ENCODE data around the gene CXCR6.

CXCR6 gene

DNA sequence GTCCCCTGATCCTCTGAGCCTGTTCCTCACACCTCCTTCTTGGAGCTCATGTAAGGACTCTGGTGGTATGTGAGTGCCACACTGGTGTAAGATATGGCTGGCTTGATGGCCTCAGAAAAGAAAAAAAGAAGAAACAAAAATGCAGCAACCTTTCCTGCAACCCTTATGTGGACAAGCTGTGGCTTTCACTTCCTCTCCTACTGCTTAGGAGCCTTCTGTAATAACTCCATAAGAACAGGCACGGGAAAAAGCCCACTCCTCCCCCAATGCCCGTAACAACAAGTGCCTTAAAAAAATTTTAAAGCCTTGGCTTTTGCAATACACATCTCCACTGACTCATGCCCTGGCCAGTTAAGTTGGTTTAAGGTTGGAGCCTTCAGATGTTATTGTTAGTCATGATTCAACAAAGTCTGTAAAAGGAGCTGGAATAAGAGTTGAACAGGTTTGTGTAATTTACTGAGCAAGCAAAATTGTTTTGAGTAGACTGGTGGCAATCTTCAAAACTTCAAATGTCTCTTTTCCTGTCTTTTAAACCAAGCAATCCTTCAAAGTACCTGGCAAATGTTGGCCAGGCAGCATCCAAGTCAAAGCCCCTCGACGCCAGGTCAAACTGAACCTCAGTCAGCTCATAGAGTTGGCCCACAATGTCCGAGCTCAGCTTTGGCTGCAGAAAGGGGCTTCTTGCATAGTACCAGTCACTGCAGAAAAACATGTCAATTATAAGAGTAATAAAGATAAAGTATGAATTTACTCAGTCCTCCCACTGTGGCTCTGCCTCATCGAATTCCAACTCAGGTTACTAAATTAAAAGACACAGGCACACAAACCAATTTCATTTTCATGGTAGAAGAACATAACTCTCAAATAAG lies 29.5 kb downstream of the CXCR6 start:
- DNase-seq = no peak

DNA sequence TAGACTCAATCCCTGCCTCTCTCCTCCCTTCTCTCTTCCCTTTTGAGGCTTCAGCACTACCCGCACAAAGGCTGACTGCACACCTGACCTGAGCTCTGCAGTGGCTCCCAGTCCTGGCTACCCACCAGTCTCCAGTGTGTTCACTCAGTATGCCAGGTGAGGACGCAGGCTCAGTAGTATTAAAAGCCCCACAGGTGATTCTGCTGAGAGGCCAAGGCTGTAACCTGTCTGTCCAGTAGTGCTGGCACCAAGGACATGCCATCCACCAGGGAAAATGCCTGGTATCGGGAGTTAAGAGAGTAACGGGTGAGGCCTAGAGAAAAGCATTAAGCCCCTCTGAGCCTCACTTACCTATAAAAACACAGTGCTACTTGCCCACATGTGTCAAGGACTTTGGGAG lies 31.4 kb downstream of the CXCR6 start:
- DNase-seq = no peak

DNA sequence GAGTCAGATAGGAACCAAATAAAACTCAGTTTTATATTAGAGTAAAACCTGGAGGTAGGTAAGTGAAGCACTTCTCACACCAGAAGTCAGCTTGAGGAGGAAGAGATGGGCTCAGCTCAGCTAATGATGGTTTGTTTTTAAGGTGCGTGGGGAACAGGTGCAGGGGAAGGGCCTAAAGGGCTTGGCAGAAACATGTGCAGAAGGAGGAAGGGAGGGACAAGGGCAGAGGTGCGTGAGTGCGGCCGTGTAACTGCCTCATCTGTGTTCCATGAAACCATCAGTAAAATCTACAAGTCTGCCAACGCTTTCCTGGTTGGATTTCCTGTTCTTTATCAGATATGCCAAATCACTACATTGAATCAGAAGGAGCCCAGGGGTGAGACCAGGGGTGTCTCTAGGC lies 32.4 kb downstream of the CXCR6 start:
- no peak for DNase-seq

DNA sequence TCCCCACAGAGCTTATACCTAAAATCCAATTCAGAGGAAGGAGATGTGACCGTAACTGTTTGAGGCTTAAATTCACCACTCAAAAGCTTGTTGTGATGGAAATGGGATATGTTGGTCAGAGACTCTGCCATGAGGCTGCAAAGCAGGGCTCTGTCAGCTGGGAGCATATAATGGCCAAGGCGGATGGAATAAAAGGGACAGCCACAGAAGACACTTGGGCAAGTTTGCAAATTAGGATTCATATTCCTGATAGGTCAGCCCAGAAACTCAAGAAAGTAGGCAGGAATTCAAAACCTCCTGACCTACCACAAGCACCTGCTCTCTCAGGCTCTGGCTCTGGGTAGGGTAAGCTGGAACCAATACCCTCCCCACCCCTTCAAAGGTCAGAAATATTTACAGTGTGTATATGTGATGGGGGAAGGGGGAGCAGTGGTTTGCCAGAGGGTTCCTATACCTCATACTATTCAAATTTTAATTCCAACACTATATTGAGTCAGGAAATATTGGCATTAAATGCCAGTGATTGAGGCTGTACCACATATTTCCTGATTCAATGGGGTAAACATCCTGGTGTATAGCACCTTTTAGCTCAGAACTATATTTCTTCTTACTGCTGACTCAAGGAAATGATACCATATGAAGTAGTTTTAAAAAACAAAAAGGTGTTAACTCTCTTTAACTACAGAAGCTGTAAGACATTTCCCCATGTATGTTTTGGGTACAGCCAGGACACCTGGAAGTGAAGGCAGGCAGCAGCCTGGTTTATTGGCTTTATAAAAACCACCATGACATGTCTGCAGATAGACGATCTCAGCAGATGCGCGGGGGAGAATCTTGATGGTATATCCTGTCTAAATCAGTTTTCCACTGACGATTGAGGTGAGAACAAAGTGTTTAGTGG lies 33.2 kb downstream of the CXCR6 start:
- no peak for DNase-seq

- no peak for DNase-seq
Observed at GRCh38 chr3:45978006-45978761, 34.9 kb downstream of the CXCR6 start.

DNA sequence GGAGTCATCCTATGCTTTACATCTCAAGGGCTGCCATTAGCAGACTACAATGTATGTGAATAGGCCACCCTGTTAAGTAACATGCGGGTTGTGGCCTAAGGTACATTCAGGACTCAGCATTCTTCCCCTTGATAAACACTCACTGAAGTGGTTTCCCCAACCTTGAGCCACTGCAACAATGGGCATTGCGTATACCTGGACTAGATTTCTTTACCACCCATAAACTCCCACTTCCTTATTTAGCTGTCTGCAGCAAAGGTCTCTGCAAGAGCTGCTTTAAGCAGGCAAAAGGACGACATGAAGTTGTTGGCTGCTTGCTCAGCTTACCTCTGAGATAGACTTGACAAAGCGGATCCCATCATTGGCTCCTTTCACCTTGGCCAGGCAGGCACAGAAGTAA lies 36.1 kb downstream of the CXCR6 start:
- DNase-seq = no peak

DNA sequence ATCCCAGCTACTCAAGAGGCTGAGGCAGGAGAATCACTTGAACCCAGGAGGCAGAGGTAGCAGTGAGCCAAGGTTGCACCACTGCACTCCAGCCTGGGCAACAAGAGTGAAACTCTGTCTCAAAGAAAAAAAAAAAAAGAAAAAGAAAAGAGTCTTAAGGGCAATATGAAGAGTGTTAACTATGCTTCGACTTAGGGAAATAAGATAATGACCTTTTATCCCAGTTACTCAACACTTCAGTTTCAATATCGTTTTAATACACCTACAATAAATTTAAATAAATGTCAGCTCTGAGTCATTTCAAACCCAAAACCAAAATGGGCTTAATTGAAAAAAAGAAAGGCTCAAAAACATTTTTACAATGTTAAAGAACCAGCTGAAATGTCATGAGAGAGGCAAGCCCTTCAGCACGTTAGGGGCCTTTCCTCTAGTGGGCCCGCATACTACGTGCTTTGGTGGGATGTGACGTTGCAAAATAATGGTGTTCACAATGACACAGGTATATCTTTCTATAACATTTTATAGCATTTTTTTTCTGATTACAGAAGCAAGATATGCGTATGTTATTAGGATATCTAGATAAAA lies 37.1 kb downstream of the CXCR6 start:
- DNase-seq = no peak

DNA sequence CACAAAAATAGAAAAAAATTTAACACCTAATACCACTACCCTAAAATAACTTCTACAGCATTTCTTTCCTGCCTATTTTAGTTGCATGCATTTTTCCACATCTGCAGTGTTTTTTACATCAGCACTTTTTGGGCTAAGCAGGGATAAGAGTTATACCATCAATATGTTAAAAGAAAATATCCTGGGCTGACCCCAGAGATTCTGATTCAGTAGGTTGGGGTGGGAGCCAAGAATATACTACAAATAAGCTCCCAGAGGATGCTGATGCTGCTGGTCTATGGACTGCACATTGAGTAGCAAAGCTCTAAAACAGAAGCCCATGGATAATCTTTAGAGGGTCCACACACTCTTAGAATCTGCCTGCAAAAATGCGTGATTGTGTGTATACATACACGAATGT lies 37.6 kb downstream of the CXCR6 start:
- no peak for DNase-seq

DNA sequence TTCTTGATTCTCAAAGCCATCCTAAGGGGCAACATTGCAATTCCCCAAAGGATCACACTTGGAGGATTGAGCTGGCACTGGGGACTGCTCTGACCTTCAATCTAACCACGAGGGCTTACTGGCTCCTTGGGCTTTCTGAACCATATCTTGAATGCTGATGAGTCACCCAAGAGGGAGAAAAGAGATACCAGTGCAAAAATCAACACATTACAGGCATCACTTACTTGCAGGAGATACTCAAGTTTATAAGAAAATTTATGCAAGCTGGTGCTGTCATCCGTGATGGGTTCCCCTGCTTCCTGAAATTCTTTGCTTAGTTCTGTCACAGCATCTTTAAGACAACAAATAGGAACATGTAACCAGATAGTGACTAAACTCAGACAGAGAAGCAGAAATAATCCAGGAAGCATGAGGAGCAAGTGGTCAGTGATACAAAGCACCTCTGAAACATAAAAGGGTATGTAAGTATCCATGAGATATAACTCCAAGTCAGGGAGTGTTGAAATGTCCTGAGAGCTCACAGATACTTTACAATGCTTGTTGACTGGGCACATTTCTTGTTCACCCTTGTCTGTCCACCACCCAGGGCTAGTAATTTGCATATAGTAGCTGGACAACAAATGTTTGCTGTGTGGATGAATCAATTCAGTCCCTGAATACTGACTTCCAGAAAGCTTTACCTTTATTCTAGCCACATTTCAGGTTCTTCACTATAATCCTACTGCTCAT lies 38.2 kb downstream of the CXCR6 start:
- no peak for DNase-seq

GRCh38 chr3:45983770-45984169 lies 40.5 kb downstream of the CXCR6 start:
- DNase-seq = no peak

- DNase-seq = no peak
Observed at GRCh38 chr3:45984331-45985312, 41.4 kb downstream of the CXCR6 start.

GRCh38 chr3:45985532-45986302 lies 42.5 kb downstream of the CXCR6 start:
- DNase-seq = no peak

DNA sequence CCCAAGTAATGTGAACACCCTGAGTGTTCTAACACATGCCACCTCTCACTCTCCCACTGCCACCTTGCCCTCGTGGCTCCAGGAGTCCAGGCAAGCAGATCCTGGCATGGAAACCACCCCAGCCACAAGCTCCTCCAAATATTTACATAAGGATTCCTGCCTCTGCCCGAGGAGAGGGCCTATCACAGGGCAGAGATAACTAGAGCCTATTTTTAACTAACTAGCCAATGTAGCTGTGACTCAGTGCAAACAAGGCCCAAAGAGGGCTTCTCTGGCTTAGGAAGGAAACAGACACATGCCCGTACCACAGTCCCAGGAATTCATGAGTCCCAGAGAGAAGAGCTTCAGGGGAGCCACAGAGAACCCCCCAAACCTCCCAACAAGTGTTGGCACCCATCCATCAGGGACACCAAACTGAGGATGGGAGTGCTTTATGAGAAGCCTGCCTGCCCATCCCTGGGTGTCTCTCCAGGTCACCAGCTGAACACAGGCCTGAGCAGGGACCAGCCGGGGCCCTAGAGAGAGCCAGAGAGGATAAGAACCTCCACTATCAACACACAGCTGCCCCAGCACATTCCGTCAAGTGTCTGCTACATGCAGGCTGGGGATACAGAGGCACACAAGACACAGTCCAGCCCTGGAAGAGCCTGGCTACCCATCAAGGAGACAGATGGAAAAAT lies 43.2 kb downstream of the CXCR6 start:
- no peak for DNase-seq

DNA sequence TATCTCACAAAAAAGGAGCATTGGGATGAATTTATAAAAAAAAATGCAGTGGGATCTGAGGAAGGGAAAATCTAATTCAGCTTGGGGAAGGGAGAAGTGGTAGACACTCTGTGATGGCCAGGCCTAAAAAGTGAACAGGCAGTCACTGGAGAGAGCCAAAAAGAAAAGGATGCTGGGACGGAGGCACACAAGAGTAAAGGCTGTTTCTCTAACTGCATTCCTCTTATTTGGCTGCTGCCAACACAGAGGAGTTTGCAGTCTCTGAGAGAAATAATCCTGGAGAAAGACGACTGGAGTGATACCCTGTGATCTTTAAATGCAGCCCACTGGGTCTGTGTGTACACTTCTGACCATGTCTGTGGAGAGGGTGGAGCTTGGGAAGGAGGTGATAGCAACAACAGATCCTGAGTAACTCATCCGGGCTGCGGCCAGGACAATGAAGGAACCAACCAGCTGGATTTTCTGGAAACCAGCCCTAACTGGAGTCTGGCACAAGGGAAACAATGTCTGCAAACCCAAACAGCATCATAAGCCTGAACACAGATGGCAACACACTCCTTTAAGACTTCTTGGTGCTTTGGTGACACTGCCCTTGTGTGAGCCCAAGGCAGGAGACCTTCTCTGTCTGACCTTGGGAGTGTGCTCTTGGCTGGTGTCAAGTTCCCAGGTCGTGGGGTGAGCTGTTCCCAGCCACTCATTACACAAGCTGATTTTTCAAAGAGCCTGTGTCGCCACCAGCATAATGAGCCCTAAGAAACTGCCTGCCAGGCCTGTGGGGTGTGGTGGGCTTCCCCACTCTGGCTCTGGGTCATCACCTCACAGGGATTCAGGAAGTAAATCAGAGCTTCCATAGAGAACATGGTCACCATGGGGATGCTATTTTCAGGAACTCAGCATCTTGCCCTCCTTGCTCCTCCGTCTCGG lies 44.4 kb downstream of the CXCR6 start:
- no peak for DNase-seq

DNA sequence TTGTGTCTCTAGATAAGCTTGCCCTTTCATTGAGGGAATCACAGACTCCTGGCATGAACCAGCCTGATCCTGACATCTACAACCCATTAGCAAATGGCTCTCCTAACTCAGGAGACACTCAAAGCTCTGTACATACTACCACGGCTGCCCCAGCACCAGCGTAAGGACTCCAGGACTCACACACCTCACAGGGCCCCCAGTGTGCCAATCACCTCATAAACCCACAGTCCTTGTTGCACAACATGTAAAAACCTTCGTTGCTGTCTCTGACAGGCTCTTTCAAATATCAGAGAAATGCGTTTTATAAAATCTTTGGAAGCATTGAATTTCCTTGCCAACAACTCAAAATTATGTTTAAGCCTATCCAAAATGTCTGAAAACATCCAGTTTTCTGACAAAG lies 45.1 kb downstream of the CXCR6 start:
- no peak for DNase-seq

DNA sequence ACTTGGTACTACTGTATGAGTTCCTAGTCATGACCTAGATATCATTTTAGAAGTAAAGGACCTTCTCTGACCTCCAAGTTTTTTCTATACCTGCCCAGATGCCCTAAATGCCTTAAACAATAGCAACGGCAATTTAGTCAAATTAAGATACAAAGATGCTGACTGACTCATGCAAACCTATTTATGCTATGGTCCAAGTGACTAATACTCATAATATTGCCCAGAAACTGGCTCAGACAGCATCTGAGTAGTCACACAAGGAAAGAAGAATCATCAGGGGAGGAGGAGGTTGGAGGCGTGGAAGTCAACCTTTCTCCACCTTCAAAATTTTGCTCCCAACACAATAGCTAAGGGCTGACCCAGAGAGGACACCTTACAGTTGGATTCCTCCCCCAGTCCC lies 45.5 kb downstream of the CXCR6 start:
- no peak for DNase-seq

GRCh38 chr3:45990181-45990580 lies 46.9 kb downstream of the CXCR6 start:
- DNase-seq = no peak

DNA sequence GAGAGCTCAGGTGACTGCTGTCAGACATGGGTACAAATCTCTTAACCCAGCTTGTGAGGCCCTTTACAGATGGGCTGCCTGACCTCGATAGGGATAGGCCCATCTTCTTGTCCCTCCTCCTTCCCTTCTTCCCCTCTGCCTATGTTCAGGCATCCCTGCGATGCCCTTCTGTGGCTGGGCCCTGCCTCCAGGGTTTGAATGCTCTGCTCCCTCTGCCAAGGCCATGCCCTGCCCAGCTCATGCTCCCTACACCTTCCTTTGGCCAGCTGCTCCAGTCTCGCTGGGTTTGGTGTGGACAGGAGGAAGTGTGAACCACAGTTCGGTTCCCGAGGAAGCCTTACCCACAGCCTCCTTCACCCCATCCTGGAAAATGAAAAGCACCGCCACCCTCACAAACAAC lies 48.1 kb downstream of the CXCR6 start:
- DNase-seq = no peak

Measured in cerebellar nuclear complex (tissue), 1 donor.